Measurements from ENCODE around the gene RPS6KB2.
"Not testable (repeated sequence)": the region's sequence is repeated elsewhere in the genome, so short reads cannot be mapped to it uniquely, and the experiment has no call there.

The RPS6KB2 gene

GRCh38 chr11:67400942-67401494 lies 27.3 kb upstream of the RPS6KB2 start:
- H3K27ac ChIP-seq (ENCODE audit: poor library complexity, severe bottlenecking), result peak overlapping the region; percentile 80
- no peaks in the 10 kb centered on the region for H3K4me1 ChIP-seq (ENCODE audit: insufficient read depth, poor library complexity, severe bottlenecking)
- H3K36me3 ChIP-seq (ENCODE audit: low read depth), result peaks cover 41% of the 10 kb centered on the region
- TF ChIP-seq CTCF (IDR thresholded peaks at IDR 0.05; ENCODE audit: poor library complexity, severe bottlenecking), result no peak
- no peaks in the 10 kb centered on the region for H3K9me3 ChIP-seq (ENCODE audit: severe bottlenecking)
- ATAC-seq (ENCODE audit: low read depth) (peak; percentile 7), DNase-seq (ENCODE audit: low spot score) (no peak)
- peak overlapping the region; percentile 78 for H3K4me3 ChIP-seq (ENCODE audit: severe bottlenecking)
- H3K27me3 ChIP-seq (ENCODE audit: insufficient read depth, poor library complexity, severe bottlenecking), result no peaks in the 10 kb centered on the region

GRCh38 chr11:67401495-67402191 lies 26.7 kb upstream of the RPS6KB2 start, which contains the start of gene PPP1CA:
Gene PPP1CA (minus strand): TSS chr11:67401858. CDS start chr11:67401782, 76 bp downstream.
- Histone ChIP-seq H3K9me3 (ENCODE audit: severe bottlenecking) (no peaks in the 10 kb centered on the region), H3K27ac (ENCODE audit: poor library complexity, severe bottlenecking) (peak within 1 kb of the TSS; percentile 80), H3K27me3 (ENCODE audit: insufficient read depth, poor library complexity, severe bottlenecking) (no peaks in the 10 kb centered on the region), H3K4me3 (ENCODE audit: severe bottlenecking) (peak within 1 kb of the TSS; percentile 78), H3K36me3 (ENCODE audit: low read depth) (peaks cover 37% of the 10 kb centered on the region), H3K4me1 (ENCODE audit: insufficient read depth, poor library complexity, severe bottlenecking) (no peaks in the 10 kb centered on the region)
- peak; percentile 86 for DNase-seq (ENCODE audit: low spot score)
- ATAC-seq (ENCODE audit: low read depth), result peak; percentile 82
- peak; percentile 88 for TF ChIP-seq CTCF (IDR thresholded peaks at IDR 0.05; ENCODE audit: poor library complexity, severe bottlenecking)

- not testable (repeated sequence) for DNase-seq (ENCODE audit: low spot score); H3K27me3 ChIP-seq (ENCODE audit: insufficient read depth, poor library complexity, severe bottlenecking); H3K4me3 ChIP-seq (ENCODE audit: severe bottlenecking); H3K9me3 ChIP-seq (ENCODE audit: severe bottlenecking); H3K4me1 ChIP-seq (ENCODE audit: insufficient read depth, poor library complexity, severe bottlenecking); ATAC-seq (ENCODE audit: low read depth)
- H3K36me3 ChIP-seq (ENCODE audit: low read depth), result peaks cover 33% of the 10 kb centered on the region
- peak overlapping the region; percentile 80 for H3K27ac ChIP-seq (ENCODE audit: poor library complexity, severe bottlenecking)
These were observed 26.0 kb upstream of the RPS6KB2 start for GRCh38 chr11:67402192-67402839.

- ATAC-seq (ENCODE audit: low read depth); H3K4me3 ChIP-seq (ENCODE audit: severe bottlenecking); DNase-seq (ENCODE audit: low spot score); H3K27ac ChIP-seq (ENCODE audit: poor library complexity, severe bottlenecking); H3K9me3 ChIP-seq (ENCODE audit: severe bottlenecking); H3K27me3 ChIP-seq (ENCODE audit: insufficient read depth, poor library complexity, severe bottlenecking); H3K4me1 ChIP-seq (ENCODE audit: insufficient read depth, poor library complexity, severe bottlenecking): not testable (repeated sequence)
- peaks cover 25% of the 10 kb centered on the region for H3K36me3 ChIP-seq (ENCODE audit: low read depth)
These were observed 25.2 kb upstream of the RPS6KB2 start for GRCh38 chr11:67403085-67403484.

- no peak for TF ChIP-seq CTCF (IDR thresholded peaks at IDR 0.05; ENCODE audit: poor library complexity, severe bottlenecking)
- peaks cover 11% of the 10 kb centered on the region for H3K36me3 ChIP-seq (ENCODE audit: low read depth)
- no peak for DNase-seq (ENCODE audit: low spot score)
These were observed 23.6 kb upstream of the RPS6KB2 start for GRCh38 chr11:67404515-67405195.

More at GRCh38 chr11:67404515-67405195, 23.6 kb upstream of the RPS6KB2 start:
- no peak overlapping the region for H3K4me3 ChIP-seq (ENCODE audit: severe bottlenecking)
- H3K4me1 ChIP-seq (ENCODE audit: insufficient read depth, poor library complexity, severe bottlenecking), result no peaks in the 10 kb centered on the region
- H3K9me3 ChIP-seq (ENCODE audit: severe bottlenecking), result no peaks in the 10 kb centered on the region
- H3K27ac ChIP-seq (ENCODE audit: poor library complexity, severe bottlenecking), result no peak overlapping the region
- no peaks in the 10 kb centered on the region for H3K27me3 ChIP-seq (ENCODE audit: insufficient read depth, poor library complexity, severe bottlenecking)
- ATAC-seq (ENCODE audit: low read depth), result no peak

Data from RWPE2 (cell line).